ENCODE results near the gene FRRS1. TPM values are rescaled to one million over a fixed set of nuclear protein-coding genes. Genes with fewer than 3 reads are reported as not detected.

Gene FRRS1
- total RNA-seq, 6 experiments from 2014 or later = 19.6 to 44.0 (median 31.4) TPM

GRCh38 chr1:99748419-99748818 is 18.0 kb downstream of the FRRS1 start:
- intact Hi-C loops (cut with DNase I) = no loop called here
- peaks cover 0 to 14% (median 0%) of the 10 kb centered on the region in 4 donors for H3K36me3 ChIP-seq
- 26% methylated on average over 2 of the region's 2 CpGs for WGBS (ENCODE audit: insufficient coverage, low coverage, low lambda C conversion rate, missing lambda C conversion rate)
- H3K4me1 ChIP-seq = peaks cover 0 to 43% (median 5%) of the 10 kb centered on the region in 4 donors
- DNase-seq (no peak), ATAC-seq (peak; percentile 86 to 96 (median 93))
- no peaks in the 10 kb centered on the region for H3K9me3 ChIP-seq
- TF ChIP-seq POLR2A (IDR thresholded peaks at IDR 0.05) = peak; percentile 24
- TF ChIP-seq, protein P1, sequence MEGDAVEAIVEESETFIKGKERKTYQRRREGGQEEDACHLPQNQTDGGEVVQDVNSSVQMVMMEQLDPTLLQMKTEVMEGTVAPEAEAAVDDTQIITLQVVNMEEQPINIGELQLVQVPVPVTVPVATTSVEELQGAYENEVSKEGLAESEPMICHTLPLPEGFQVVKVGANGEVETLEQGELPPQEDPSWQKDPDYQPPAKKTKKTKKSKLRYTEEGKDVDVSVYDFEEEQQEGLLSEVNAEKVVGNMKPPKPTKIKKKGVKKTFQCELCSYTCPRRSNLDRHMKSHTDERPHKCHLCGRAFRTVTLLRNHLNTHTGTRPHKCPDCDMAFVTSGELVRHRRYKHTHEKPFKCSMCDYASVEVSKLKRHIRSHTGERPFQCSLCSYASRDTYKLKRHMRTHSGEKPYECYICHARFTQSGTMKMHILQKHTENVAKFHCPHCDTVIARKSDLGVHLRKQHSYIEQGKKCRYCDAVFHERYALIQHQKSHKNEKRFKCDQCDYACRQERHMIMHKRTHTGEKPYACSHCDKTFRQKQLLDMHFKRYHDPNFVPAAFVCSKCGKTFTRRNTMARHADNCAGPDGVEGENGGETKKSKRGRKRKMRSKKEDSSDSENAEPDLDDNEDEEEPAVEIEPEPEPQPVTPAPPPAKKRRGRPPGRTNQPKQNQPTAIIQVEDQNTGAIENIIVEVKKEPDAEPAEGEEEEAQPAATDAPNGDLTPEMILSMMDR (IDR thresholded peaks at IDR 0.05) = no peak
- no peak overlapping the region for H3K4me3 ChIP-seq
- H3K27ac ChIP-seq = peak overlapping the region; percentile 74 to 83 (median 79)
- H3K27me3 ChIP-seq = no peaks in the 10 kb centered on the region

DNA sequence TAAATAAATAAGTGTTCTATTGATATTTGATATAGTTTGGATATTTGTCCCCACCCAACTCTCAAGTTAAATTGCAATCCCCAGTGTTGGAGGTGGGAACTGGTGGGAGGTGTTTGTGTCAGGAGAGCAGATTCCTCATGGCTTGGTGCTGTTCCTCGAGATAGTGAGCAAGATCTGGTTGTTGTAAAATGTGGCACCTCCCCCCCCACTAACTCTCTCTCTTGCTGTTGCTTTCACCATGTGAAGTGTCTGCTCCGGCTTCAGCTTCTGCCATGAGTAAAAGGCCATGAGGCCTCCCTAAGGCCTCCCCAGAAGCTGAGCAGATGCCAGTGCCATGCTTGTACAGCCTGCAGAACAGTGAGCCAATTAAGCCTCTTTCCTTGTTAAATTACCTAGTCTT is 20.8 kb downstream of the FRRS1 start:
- Histone ChIP-seq H3K4me1 (peaks cover 0 to 28% (median 3%) of the 10 kb centered on the region in 4 donors), H3K9me3 (no peaks in the 10 kb centered on the region), H3K4me3 (no peak overlapping the region), H3K27me3 (no peaks in the 10 kb centered on the region), H3K36me3 (peaks cover 0 to 29% (median 8%) of the 10 kb centered on the region in 4 donors), H3K27ac (no peak overlapping the region)
- intact Hi-C loops (cut with DNase I) = no loop called here
- no peak for TF ChIP-seq POLR2A (IDR thresholded peaks at IDR 0.05)
- TF ChIP-seq, protein P1 (IDR thresholded peaks at IDR 0.05) = no peak
- ATAC-seq (no peak), DNase-seq (no peak)
- WGBS (ENCODE audit: insufficient coverage, low coverage, low lambda C conversion rate, missing lambda C conversion rate) = no CpG with 5 or more reads among the region's 2 CpGs

DNA sequence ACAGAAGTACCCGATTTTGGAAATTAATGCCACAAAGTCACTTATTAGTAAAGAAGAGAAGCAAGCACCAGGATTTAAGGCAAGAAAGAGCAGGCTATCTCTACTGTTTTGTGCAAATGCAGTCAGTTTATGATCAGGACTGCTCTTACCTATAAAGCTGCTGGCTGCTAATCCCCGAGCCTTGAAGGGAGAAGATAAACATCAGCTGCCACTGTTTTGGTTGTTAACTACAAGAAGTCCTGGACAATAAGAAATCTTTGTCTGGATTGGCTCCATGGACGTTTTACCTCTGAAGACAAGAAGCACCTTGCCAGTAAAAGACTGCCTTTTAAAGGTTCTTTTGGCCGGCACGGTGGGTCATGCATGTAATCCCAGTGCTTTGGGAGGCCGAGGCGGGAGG is 21.4 kb downstream of the FRRS1 start:
- TF ChIP-seq, protein P1 (IDR thresholded peaks at IDR 0.05) = no peak
- no peak for TF ChIP-seq POLR2A (IDR thresholded peaks at IDR 0.05)
- no peak for ATAC-seq
- H3K36me3 ChIP-seq = peaks cover 0 to 29% (median 8%) of the 10 kb centered on the region in 4 donors

GRCh38 chr1:99740141-99740540 is 26.3 kb downstream of the FRRS1 start:
- TF ChIP-seq, protein P1 (IDR thresholded peaks at IDR 0.05) = no peak
- no peak for TF ChIP-seq POLR2A (IDR thresholded peaks at IDR 0.05)
- WGBS (ENCODE audit: insufficient coverage, low coverage, low lambda C conversion rate, missing lambda C conversion rate) = 9% methylated on average over 1 of the region's 1 CpG
- peak overlapping the region in 2 of 3 donors; percentile 70 to 85 for H3K27ac ChIP-seq
- H3K4me1 ChIP-seq = peaks cover 0 to 36% (median 10%) of the 10 kb centered on the region in 4 donors
- H3K9me3 ChIP-seq = no peaks in the 10 kb centered on the region
- H3K36me3 ChIP-seq = peaks cover 0 to 19% (median 9%) of the 10 kb centered on the region in 4 donors
- no peak for ATAC-seq
- DNase-seq = no peak
- no peak overlapping the region for H3K4me3 ChIP-seq
- no peaks in the 10 kb centered on the region for H3K27me3 ChIP-seq
- intact Hi-C loops (cut with DNase I) = no loop called here

More for the DNA sequence above, 21.4 kb downstream of the FRRS1 start:
- WGBS (ENCODE audit: insufficient coverage, low coverage, low lambda C conversion rate, missing lambda C conversion rate) = 66% methylated on average over 3 of the region's 7 CpGs
- DNase-seq = no peak
- peaks cover 0 to 31% (median 5%) of the 10 kb centered on the region in 4 donors for H3K4me1 ChIP-seq
- no peaks in the 10 kb centered on the region for H3K9me3 ChIP-seq
- no peaks in the 10 kb centered on the region for H3K27me3 ChIP-seq
- no peak overlapping the region for H3K4me3 ChIP-seq
- intact Hi-C loops (cut with DNase I) = no loop called here
- H3K27ac ChIP-seq = no peak overlapping the region

Measured in right lobe of liver (tissue), 6 donors.